Spleen (tissue), 11 donors: Measurements from ENCODE around the gene NENF. TPM values are rescaled to one million over a fixed set of nuclear protein-coding genes. Genes with fewer than 3 reads are reported as not detected.

ENCODE experiments used
- DNase-seq: peaks from one replicate; pipeline ENCODE4 v3.0.0-alpha.2; 2020
- H3K27ac ChIP-seq, 8 donors: fragments of 200-600 bp; sonication (generic) in 7 of 8; 1 replicate in 4 of 8; 2 replicates in 4 of 8; pipeline versions ENCODE4 v1.5.0 to v1.8.0; 2016 to 2021; ENCODE audit warnings: inconsistent platforms in 4 of 8, mild to moderate bottlenecking in 4 of 8, moderate library complexity in 1 of 8
- H3K27me3 ChIP-seq, 7 donors: fragments of 200-600 bp; sonication (generic) in 6 of 7; replicated peaks in 1 of 7; 1 replicate in 4 of 7; 2 replicates in 3 of 7; pipeline versions ENCODE4 v1.5.0 to v1.8.0; 2016 to 2021; ENCODE audit warnings: inconsistent platforms in 3 of 7, mild to moderate bottlenecking in 1 of 7
- H3K36me3 ChIP-seq, 6 donors: fragments of 200-600 bp; sonication (generic) in 5 of 6; 1 replicate in 4 of 6; 2 replicates in 2 of 6; pipeline versions ENCODE4 v1.5.0 to v1.8.0; 2016 to 2021; ENCODE audit warnings: inconsistent platforms in 2 of 6
- H3K4me1 ChIP-seq, 6 donors: fragments of 200-600 bp; sonication (generic) in 5 of 6; 1 replicate in 3 of 6; 2 replicates in 3 of 6; pipeline versions ENCODE4 v1.5.0 to v1.8.0; 2016 to 2021; ENCODE audit warnings: inconsistent platforms in 3 of 6
- H3K4me3 ChIP-seq, 8 donors: fragments of 200-600 bp; sonication (generic) in 7 of 8; 1 replicate in 4 of 8; 2 replicates in 4 of 8; pipeline versions ENCODE4 v1.5.0 to v1.8.0; 2016 to 2021; ENCODE audit warnings: inconsistent platforms in 4 of 8, mild to moderate bottlenecking in 4 of 8, moderate library complexity in 2 of 8
- H3K9me3 ChIP-seq, 8 donors: fragments of 200-600 bp; sonication (generic) in 7 of 8; 1 replicate in 4 of 8; 2 replicates in 4 of 8; pipeline versions ENCODE4 v1.5.0 to v1.8.0; 2016 to 2021; ENCODE audit warnings: inconsistent platforms in 4 of 8
- POLR2A ChIP-seq, 3 donors: fragments of 450-650 bp; IDR thresholded peaks; one replicate each; pipeline ENCODE4 v1.5.1; 2017; ENCODE audit warnings: antibody characterized with exemption in 3 of 3, mild to moderate bottlenecking in 1 of 3
- POLR2AphosphoS5 ChIP-seq, 3 donors: sonication (generic); formaldehyde crosslinking; IDR thresholded peaks; one replicate each; pipeline ENCODE4 v1.5.1; 2017; ENCODE audit warnings: antibody characterized with exemption in 3 of 3
- WGBS, 5 donors: extraction: QIAGEN DNeasy Blood & Tissue Kit in 3 of 5; methylation state at CpG; one replicate each; pipeline versions ENCODE4 v1.1.5 to v1.1.7; 2013 to 2018; 5-methylcytosine and 5-hydroxymethylcytosine counted together
- intact Hi-C: fragments of 100-400 bp; cut with DNase I; formaldehyde crosslinking; loops from one replicate; pipeline ENCODE4 v1.15.0; 2023; ENCODE audit warnings: low total_unique reads
- polyA plus RNA-seq, 3 donors: library from polyadenylated mRNA; stranded (reverse); fragments of 200-250 nt; gene quantifications; one replicate each; pipeline ENCODE4 v1.2.1, GENCODE V29; 2013
- total RNA-seq, 7 donors: library from RNA; depleted of rRNA in 3 of 7; stranded (reverse); fragments of >200 nt in 3 of 7; fragmentation: NEBNext Ultra II Directional in 4 of 7; extraction: Animal tissue kit (Norgen Biotek cat#: 25700) in 4 of 7; gene quantifications; one replicate each; pipeline versions ENCODE4 v1.1.0 to v1.2.1, GENCODE V29; 2016 to 2021
- TF ChIP-seq, protein P1 (sequence below), 11 experiments: fragments of 200-600 bp in 7 of 11; fragments of 450-650 bp in 4 of 11; sonication (generic) in 4 of 11; IDR thresholded peaks in 8 of 11; conservative IDR thresholded peaks in 3 of 11; 1 replicate in 7 of 11; 2 replicates in 4 of 11; pipeline versions ENCODE4 v1.4.0 to v1.8.0; 2016 to 2021; ENCODE audit warnings: antibody characterized with exemption in 11 of 11, inconsistent platforms in 4 of 11, mild to moderate bottlenecking in 1 of 11
- donor health status: healthy with polysubstance abuse.
- donor health status: DM: no; HTN: no; CAD: no; lungs with moderate emphysema.
- donor health status: DM: no; HTN: no; CAD: no.
- donor health status: Bipolar disorder and iron deficiency.
- donor health status: healthy.
- donor health status: DM: no; HTN: no; CAD: no.
- donor health status: DM: yes; HTN: yes; CAD: no.

NENF gene
- total and polyA plus RNA-seq, 10 donors, result 23.2 to 59.4 (median 40.8) TPM

DNA sequence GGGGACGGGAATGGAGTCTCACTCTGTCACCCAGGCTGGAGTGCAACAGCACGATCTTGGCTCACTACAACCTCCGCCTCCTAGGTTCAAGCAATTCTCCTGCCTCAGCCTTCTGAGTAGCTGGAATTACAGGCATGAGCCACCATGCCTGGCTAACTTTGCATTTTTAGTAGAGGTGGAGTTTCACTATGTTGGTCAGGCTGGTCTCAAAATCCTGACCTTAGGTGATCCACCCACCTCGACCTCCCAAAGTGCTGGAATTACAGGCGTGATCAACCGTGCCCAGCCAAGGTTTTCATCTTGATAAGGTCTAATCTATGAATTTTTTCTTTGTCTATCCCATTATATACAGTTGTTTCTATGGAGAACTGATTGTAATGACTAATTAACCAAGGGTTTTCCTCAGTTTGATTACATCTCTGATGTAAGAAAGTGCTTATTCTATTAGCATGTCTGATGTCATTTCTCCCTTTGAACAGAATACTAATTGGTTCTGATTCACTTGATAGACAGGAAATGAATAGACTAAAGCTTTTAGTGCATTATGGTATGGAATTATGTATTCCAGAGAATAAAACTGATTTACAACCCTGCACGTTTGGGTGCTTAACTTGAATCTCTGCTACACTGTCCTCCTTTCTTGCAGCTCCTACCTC lies 29.9 kb upstream of the NENF start:
- TF ChIP-seq, protein P1, sequence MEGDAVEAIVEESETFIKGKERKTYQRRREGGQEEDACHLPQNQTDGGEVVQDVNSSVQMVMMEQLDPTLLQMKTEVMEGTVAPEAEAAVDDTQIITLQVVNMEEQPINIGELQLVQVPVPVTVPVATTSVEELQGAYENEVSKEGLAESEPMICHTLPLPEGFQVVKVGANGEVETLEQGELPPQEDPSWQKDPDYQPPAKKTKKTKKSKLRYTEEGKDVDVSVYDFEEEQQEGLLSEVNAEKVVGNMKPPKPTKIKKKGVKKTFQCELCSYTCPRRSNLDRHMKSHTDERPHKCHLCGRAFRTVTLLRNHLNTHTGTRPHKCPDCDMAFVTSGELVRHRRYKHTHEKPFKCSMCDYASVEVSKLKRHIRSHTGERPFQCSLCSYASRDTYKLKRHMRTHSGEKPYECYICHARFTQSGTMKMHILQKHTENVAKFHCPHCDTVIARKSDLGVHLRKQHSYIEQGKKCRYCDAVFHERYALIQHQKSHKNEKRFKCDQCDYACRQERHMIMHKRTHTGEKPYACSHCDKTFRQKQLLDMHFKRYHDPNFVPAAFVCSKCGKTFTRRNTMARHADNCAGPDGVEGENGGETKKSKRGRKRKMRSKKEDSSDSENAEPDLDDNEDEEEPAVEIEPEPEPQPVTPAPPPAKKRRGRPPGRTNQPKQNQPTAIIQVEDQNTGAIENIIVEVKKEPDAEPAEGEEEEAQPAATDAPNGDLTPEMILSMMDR (IDR thresholded peaks at IDR 0.05 in 8 of 11, conservative IDR thresholded peaks at IDR 0.05 in 3 of 11), result no peak
- no peak for TF ChIP-seq POLR2AphosphoS5 (IDR thresholded peaks at IDR 0.05)
- no peak for TF ChIP-seq POLR2A (IDR thresholded peaks at IDR 0.05)
- 90 to 97% (median 92%) methylated on average over 7 of the region's 7 CpGs for WGBS, 5 donors
- Histone ChIP-seq H3K4me1 (no peaks in the 10 kb centered on the region), H3K9me3 (peaks cover 0 to 7% (median 5%) of the 10 kb centered on the region in 8 donors), H3K4me3 (no peak overlapping the region), H3K27ac (no peak overlapping the region), H3K36me3 (peaks cover 3 to 77% (median 18%) of the 10 kb centered on the region in 6 donors), H3K27me3 (no peaks in the 10 kb centered on the region)
- no peak for DNase-seq
- intact Hi-C loops, result no loop called here

DNA sequence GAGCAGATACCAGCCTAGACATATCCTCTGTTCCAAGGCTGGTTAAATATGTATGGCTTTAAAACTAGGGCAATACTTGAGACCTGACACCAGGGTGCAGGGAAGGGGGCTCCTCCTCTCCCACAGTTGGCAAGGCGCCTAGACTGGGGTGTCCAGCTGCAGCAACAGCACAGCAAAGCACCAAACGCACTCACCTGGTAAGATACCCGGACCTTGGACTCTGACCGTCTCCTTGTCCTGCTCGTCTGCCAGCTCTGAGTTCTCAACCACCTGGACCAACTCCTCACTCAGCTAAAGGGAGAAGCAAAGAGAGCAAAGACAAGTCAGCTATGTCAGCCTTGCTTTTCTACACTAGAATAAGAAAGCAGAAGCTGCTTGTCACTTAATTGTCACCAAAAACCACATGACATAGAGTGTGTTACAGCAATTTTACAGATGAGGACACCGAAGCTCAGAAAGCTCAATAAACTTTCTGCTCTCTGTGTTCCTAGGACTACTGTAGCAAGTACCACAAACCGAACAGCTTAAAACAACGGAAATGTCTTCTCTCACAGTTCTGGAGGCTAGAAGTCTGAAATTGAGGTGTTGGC lies 22.4 kb upstream of the NENF start:
- peaks cover 4 to 65% (median 46%) of the 10 kb centered on the region in 6 donors for H3K36me3 ChIP-seq
- H3K27ac ChIP-seq, result no peak overlapping the region
- no peaks in the 10 kb centered on the region for H3K27me3 ChIP-seq
- H3K4me1 ChIP-seq, result peaks cover 0 to 48% (median 27%) of the 10 kb centered on the region in 6 donors
- TF ChIP-seq, protein P1 (IDR thresholded peaks at IDR 0.05 in 8 of 11, conservative IDR thresholded peaks at IDR 0.05 in 3 of 11), result no peak
- no peak for TF ChIP-seq POLR2AphosphoS5 (IDR thresholded peaks at IDR 0.05)
- TF ChIP-seq POLR2A (IDR thresholded peaks at IDR 0.05), result no peak
- H3K4me3 ChIP-seq, result no peak overlapping the region
- intact Hi-C loops, result no loop called here
- 85 to 91% (median 88%) methylated on average over 8 of the region's 8 CpGs for WGBS, 5 donors
- H3K9me3 ChIP-seq, result peaks cover 0 to 2% (median 0%) of the 10 kb centered on the region in 8 donors
- no peak for DNase-seq

DNA sequence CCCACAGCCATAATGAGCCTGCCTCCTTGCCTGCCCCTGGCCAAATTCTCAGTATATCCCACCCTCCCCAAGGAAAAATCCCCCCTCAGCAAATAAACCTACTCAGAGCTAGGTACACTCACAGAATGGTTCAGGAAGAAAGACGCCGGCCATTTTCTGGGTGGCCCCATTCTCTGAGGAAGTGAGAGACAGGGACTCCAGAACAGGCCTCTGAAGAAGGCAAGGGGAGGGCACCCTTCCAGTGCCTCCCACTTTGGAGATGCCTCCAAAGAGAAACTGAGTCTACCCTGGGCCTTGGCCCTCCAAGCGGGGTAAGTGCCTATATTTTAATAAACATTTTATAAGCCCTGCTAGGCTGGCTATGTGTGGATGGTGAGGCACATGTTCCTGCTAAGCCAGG lies 20.3 kb upstream of the NENF start:
- intact Hi-C loops, result no loop called here
- Histone ChIP-seq H3K36me3 (peaks cover 0 to 45% (median 35%) of the 10 kb centered on the region in 6 donors), H3K4me3 (peak overlapping the region in 1 of 8 donors; percentile 90), H3K27ac (no peak overlapping the region), H3K4me1 (peaks cover 0 to 54% (median 32%) of the 10 kb centered on the region in 6 donors), H3K27me3 (no peaks in the 10 kb centered on the region), H3K9me3 (peaks cover 0 to under 1% (median 0%) of the 10 kb centered on the region in 8 donors)
- TF ChIP-seq, protein P1 (IDR thresholded peaks at IDR 0.05 in 8 of 11, conservative IDR thresholded peaks at IDR 0.05 in 3 of 11), result no peak
- TF ChIP-seq POLR2AphosphoS5 (IDR thresholded peaks at IDR 0.05) (no peak), POLR2A (IDR thresholded peaks at IDR 0.05) (no peak)
- WGBS, 5 donors, result 72 to 100% (median 85%) methylated on average over 1 to 3 of the region's 3 CpGs
- no peak for DNase-seq

DNA sequence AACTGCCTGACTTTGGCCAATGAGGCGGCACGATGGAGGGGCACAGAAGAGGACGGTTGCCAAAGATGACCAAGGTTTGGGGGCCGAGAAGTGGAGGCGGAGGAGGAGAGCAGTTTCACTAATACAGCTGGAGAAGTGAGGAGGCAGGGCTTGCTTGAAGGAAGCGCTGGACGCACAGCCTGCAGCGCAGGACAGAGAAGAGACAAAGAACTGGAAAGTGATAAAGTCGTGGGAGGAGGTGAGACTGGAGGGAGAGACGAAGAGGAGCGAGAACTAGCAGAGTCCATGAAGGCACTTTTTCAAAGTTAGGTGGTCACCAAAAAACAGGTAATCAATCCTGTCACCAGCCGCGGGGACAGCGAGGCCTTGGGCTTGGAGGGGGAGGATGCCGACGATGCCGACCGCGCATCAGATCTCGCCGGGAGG lies 18.8 kb upstream of the NENF start:
- Histone ChIP-seq H3K36me3 (peaks cover 0 to 29% (median 24%) of the 10 kb centered on the region in 6 donors), H3K4me1 (peaks cover 0 to 54% (median 32%) of the 10 kb centered on the region in 6 donors), H3K27me3 (no peaks in the 10 kb centered on the region), H3K9me3 (no peaks in the 10 kb centered on the region), H3K27ac (peak overlapping the region in 6 of 8 donors; percentile 37 to 89 (median 84)), H3K4me3 (peak overlapping the region; percentile 65 to 98 (median 92))
- 17 to 31% (median 19%) methylated on average over 14 to 21 of the region's 21 CpGs for WGBS, 5 donors
- no peak for DNase-seq
- TF ChIP-seq, protein P1 (IDR thresholded peaks at IDR 0.05 in 8 of 11, conservative IDR thresholded peaks at IDR 0.05 in 3 of 11), result no peak
- no peak for TF ChIP-seq POLR2A (IDR thresholded peaks at IDR 0.05)
- no peak for TF ChIP-seq POLR2AphosphoS5 (IDR thresholded peaks at IDR 0.05)
- intact Hi-C loops, result no loop called here
